Epithelial cell of proximal tubule (primary cell): ENCODE measurements around the gene GPATCH4. TPM values are rescaled to one million over a fixed set of nuclear protein-coding genes. Genes with fewer than 3 reads are reported as not detected.

Source experiments
- DNase-seq: peaks from one replicate; pipeline ENCODE4 v3.0.0-alpha.2; 2011; ENCODE audit warnings: low read depth
- H3K4me3 ChIP-seq: 2 replicates; pipeline ENCODE4 v1.5.1; 2011; ENCODE audit warnings: low read depth, mild to moderate bottlenecking, low read length
- CTCF ChIP-seq: conservative IDR thresholded peaks from 2 replicates; pipeline ENCODE4 v1.5.1; 2012; ENCODE audit warnings: low read depth, mild to moderate bottlenecking, low read length
- total RNA-seq: library from RNA; depleted of rRNA; stranded (reverse); fragments of >200 nt; gene quantifications from 2 replicates; pipeline ENCODE4 v1.2.3, GENCODE V29; 2015

GPATCH4 gene
- total RNA-seq, 1 donor from 2014 or later = 15.9 TPM

GRCh38 chr1:156626079-156626438 lies 24.8 kb upstream of the GPATCH4 start:
- no peak for DNase-seq
- no peak for TF ChIP-seq CTCF
- H3K4me3 ChIP-seq = no peak overlapping the region

- TF ChIP-seq CTCF = peak; percentile 87
- no peak overlapping the region for H3K4me3 ChIP-seq
- DNase-seq = no peak
Observed at GRCh38 chr1:156625436-156626078, 24.3 kb upstream of the GPATCH4 start.

- no peak for TF ChIP-seq CTCF
- DNase-seq = no peak
- H3K4me3 ChIP-seq = peak overlapping the region; percentile 37
Observed at GRCh38 chr1:156624814-156625435, 23.6 kb upstream of the GPATCH4 start.

GRCh38 chr1:156623946-156624813 lies 22.9 kb upstream of the GPATCH4 start:
- TF ChIP-seq CTCF = peak; percentile 41
- no peak for DNase-seq
- H3K4me3 ChIP-seq = peak overlapping the region; percentile 37

- TF ChIP-seq CTCF = no peak
- H3K4me3 ChIP-seq = no peak overlapping the region
- no peak for DNase-seq
Observed at GRCh38 chr1:156622581-156623297, 21.5 kb upstream of the GPATCH4 start.

- DNase-seq = no peak
- no peak for TF ChIP-seq CTCF
- no peak overlapping the region for H3K4me3 ChIP-seq
Observed at GRCh38 chr1:156619582-156619955, 18.3 kb upstream of the GPATCH4 start.
